ENCODE results near the gene ICE2. TPM values are rescaled to one million over a fixed set of nuclear protein-coding genes. Genes with fewer than 3 reads are reported as not detected.

Gene ICE2
- total and polyA plus RNA-seq, 11 donors: 8.4 to 28.8 (median 21.6) TPM

- TF ChIP-seq, protein P1, sequence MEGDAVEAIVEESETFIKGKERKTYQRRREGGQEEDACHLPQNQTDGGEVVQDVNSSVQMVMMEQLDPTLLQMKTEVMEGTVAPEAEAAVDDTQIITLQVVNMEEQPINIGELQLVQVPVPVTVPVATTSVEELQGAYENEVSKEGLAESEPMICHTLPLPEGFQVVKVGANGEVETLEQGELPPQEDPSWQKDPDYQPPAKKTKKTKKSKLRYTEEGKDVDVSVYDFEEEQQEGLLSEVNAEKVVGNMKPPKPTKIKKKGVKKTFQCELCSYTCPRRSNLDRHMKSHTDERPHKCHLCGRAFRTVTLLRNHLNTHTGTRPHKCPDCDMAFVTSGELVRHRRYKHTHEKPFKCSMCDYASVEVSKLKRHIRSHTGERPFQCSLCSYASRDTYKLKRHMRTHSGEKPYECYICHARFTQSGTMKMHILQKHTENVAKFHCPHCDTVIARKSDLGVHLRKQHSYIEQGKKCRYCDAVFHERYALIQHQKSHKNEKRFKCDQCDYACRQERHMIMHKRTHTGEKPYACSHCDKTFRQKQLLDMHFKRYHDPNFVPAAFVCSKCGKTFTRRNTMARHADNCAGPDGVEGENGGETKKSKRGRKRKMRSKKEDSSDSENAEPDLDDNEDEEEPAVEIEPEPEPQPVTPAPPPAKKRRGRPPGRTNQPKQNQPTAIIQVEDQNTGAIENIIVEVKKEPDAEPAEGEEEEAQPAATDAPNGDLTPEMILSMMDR (IDR thresholded peaks at IDR 0.05): no peak
- no peak for TF ChIP-seq POLR2A (IDR thresholded peaks at IDR 0.05)
- H3K4me3 ChIP-seq: no peak overlapping the region
- H3K4me1 ChIP-seq: peaks cover 4 to 94% (median 37%) of the 10 kb centered on the region in 12 donors
- intact Hi-C loops (cut with DNase I): no loop called here
- 82 to 87% (median 85%) methylated on average over 7 of the region's 7 CpGs for WGBS, 4 donors
- H3K9me3 ChIP-seq: no peaks in the 10 kb centered on the region
- ATAC-seq: no peak
- no peak for DNase-seq
- no peak overlapping the region for H3K27ac ChIP-seq
- no peaks in the 10 kb centered on the region for H3K27me3 ChIP-seq
- peaks cover 0 to 78% (median 33%) of the 10 kb centered on the region in 9 donors for H3K36me3 ChIP-seq
Observed at GRCh38 chr15:60385620-60386552, 93.1 kb downstream of the ICE2 start.

GRCh38 chr15:60384526-60385126 lies 94.3 kb downstream of the ICE2 start:
- Histone ChIP-seq H3K9me3 (no peaks in the 10 kb centered on the region), H3K36me3 (peaks cover 0 to 79% (median 39%) of the 10 kb centered on the region in 9 donors), H3K4me3 (no peak overlapping the region), H3K4me1 (peaks cover 0 to 86% (median 30%) of the 10 kb centered on the region in 12 donors), H3K27me3 (no peaks in the 10 kb centered on the region), H3K27ac (no peak overlapping the region)
- DNase-seq (no peak), ATAC-seq (no peak)
- TF ChIP-seq, protein P1 (IDR thresholded peaks at IDR 0.05): no peak
- TF ChIP-seq POLR2A (IDR thresholded peaks at IDR 0.05): no peak
- 77 to 81% (median 78%) methylated on average over 3 of the region's 3 CpGs for WGBS, 4 donors
- intact Hi-C loops (cut with DNase I): no loop called here

- H3K4me3 ChIP-seq: no peak overlapping the region
- intact Hi-C loops (cut with DNase I): no loop called here
- H3K4me1 ChIP-seq: peaks cover 0 to 86% (median 30%) of the 10 kb centered on the region in 12 donors
- TF ChIP-seq, protein P1 (IDR thresholded peaks at IDR 0.05): no peak
- TF ChIP-seq POLR2A (IDR thresholded peaks at IDR 0.05): no peak
- no peaks in the 10 kb centered on the region for H3K9me3 ChIP-seq
- DNase-seq (no peak), ATAC-seq (no peak)
- WGBS, 4 donors: 15 to 27% (median 23%) methylated on average over 3 of the region's 3 CpGs
- no peak overlapping the region for H3K27ac ChIP-seq
- no peaks in the 10 kb centered on the region for H3K27me3 ChIP-seq
- peaks cover 0 to 78% (median 44%) of the 10 kb centered on the region in 9 donors for H3K36me3 ChIP-seq
Observed at GRCh38 chr15:60384053-60384452, 94.9 kb downstream of the ICE2 start.
